ENCODE data around the gene OSTM1. TPM values are rescaled to one million over a fixed set of nuclear protein-coding genes. Genes with fewer than 3 reads are reported as not detected.

Gene OSTM1, protein sequence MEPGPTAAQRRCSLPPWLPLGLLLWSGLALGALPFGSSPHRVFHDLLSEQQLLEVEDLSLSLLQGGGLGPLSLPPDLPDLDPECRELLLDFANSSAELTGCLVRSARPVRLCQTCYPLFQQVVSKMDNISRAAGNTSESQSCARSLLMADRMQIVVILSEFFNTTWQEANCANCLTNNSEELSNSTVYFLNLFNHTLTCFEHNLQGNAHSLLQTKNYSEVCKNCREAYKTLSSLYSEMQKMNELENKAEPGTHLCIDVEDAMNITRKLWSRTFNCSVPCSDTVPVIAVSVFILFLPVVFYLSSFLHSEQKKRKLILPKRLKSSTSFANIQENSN
- total RNA-seq = 17.6 and 21.4 TPM in 2 replicates

DNA sequence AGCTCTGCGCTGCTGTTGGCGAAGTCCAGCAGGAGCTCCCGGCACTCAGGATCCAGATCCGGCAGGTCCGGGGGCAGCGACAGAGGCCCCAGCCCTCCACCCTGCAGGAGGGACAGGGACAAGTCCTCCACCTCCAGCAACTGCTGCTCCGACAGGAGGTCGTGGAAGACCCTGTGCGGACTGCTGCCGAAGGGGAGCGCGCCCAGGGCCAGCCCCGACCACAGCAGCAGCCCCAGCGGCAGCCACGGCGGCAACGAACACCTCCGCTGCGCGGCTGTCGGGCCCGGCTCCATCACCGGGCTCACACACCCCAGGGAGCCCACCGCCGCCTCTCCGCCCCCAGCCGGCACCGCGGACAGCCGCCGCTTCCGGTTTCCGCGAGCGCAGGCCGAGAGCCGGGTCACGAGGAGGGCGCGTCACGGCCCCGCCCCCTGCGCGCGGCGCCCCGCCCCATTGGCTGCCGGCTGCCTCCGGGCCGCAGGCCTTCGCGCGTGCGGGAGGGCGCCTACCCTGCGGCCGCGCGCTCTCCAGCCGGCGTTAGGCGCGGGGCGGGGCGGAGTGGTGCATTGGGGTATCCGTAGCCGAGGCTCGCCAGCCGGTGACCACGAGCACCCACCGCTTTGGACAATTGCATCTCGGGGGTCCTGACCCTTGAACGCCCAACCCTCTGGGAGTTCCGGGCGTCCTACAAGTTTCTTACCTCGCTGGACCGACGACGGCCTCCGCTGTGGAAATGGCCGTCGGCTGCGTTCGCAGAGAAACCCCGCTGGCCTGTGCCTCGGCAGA lies at the start of gene OSTM1:
Gene OSTM1, minus strand, starts transcription at position 383 of the 786 bp plus-strand sequence. Its CDS starts 90 bp downstream, at position 293.
- Mint-ChIP-seq H3K9me3 (no peaks in the 10 kb centered on the region), H3K36me3 (ENCODE audit: low read depth) (peaks cover 3% of the 10 kb centered on the region), H3K4me3 (peak within 1 kb of the TSS; percentile 87), H3K4me1 (peaks cover 32% of the 10 kb centered on the region), H3K27ac (peak within 1 kb of the TSS; percentile 89), H3K27me3 (peaks cover 2% of the 10 kb centered on the region)
- intact Hi-C loops (cut with micrococcal nuclease) = loop anchor here (1.0 to 10.0 kb wide), 5 partner anchors 116 to 1046 kb away; partner anchors contain the start of genes CEP57L1, MTRES1, PDSS2 and SEC63
- peak; percentile 98 for DNase-seq
- CTCF ChIA-PET = interaction anchor here (1.2 kb wide), 1 partner anchor 417 kb away, joined by 3 read pairs; no protein-coding TSS in a partner anchor
- TF ChIP-seq, protein P1, sequence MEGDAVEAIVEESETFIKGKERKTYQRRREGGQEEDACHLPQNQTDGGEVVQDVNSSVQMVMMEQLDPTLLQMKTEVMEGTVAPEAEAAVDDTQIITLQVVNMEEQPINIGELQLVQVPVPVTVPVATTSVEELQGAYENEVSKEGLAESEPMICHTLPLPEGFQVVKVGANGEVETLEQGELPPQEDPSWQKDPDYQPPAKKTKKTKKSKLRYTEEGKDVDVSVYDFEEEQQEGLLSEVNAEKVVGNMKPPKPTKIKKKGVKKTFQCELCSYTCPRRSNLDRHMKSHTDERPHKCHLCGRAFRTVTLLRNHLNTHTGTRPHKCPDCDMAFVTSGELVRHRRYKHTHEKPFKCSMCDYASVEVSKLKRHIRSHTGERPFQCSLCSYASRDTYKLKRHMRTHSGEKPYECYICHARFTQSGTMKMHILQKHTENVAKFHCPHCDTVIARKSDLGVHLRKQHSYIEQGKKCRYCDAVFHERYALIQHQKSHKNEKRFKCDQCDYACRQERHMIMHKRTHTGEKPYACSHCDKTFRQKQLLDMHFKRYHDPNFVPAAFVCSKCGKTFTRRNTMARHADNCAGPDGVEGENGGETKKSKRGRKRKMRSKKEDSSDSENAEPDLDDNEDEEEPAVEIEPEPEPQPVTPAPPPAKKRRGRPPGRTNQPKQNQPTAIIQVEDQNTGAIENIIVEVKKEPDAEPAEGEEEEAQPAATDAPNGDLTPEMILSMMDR (IDR thresholded peaks at IDR 0.05) = no peak
- ATAC-seq (ENCODE audit: low read depth) = peak; percentile 96
- POLR2A ChIA-PET = interaction anchor here (0.7 to 1.4 kb wide), 4 partner anchors 184 to 1020 kb away, joined by 3 to 5 read pairs (median 3); partner anchors contain the start of genes ARMC2 and SNX3

DNA sequence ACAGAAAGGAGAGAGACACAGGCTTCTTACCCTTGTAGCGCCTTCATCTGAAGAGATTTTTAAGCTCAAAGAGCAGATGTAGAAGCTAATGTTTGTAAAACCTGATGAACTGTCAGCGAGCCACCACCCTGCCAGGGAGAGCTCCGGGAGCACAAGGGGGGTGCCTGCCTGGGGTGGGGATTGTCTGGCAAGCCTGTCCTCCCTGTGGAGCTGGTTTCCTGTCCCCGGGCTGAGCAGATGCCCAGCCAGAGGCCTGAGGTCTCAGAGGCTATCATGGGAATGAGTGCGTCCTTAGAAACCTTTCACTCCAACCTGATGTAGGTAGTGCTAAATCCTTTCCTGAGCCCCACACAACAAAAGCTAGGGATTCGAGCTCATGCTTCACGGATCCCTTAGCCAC lies 49.4 kb upstream of the OSTM1 start:
- POLR2A ChIA-PET = no interaction called here

DNA sequence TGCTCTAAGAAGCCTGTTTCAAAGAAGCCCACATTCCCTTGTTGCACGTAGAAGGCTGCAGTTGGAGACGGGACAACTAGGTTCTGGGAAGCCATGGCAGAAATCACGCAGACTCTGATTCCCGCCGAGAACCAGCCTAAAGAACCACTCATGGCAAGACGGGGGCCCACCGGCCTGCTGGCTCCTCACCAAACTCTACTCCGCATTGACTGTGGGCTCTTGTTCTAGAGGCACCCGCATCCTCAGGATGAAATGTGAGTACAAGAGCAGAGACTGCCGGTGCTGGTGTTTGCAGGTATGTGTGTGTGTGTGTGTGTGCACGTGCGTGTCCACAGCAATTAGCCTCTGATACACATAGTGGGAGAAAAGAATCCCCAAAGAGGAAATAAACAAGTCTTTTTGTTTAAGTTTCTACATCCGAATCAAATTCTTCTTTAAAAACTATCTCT lies 49.0 kb upstream of the OSTM1 start:
- Mint-ChIP-seq H3K4me1 (peaks cover 22% of the 10 kb centered on the region), H3K9me3 (no peaks in the 10 kb centered on the region), H3K36me3 (ENCODE audit: low read depth) (no peaks in the 10 kb centered on the region), H3K27ac (no peak overlapping the region), H3K4me3 (no peak overlapping the region), H3K27me3 (peaks cover 77% of the 10 kb centered on the region)
- ChIA-PET POLR2A (no interaction called here), CTCF (no interaction called here)
- DNase-seq (no peak), ATAC-seq (ENCODE audit: low read depth) (no peak)
- TF ChIP-seq, protein P1 (IDR thresholded peaks at IDR 0.05) = no peak
- intact Hi-C loops (cut with micrococcal nuclease) = no loop called here

More for the DNA sequence above, 49.4 kb upstream of the OSTM1 start:
- TF ChIP-seq, protein P1 (IDR thresholded peaks at IDR 0.05) = no peak
- ATAC-seq (ENCODE audit: low read depth) (no peak), DNase-seq (no peak)
- CTCF ChIA-PET = no interaction called here
- H3K9me3 Mint-ChIP-seq = no peaks in the 10 kb centered on the region
- H3K27me3 Mint-ChIP-seq = peaks cover 78% of the 10 kb centered on the region
- H3K36me3 Mint-ChIP-seq (ENCODE audit: low read depth) = no peaks in the 10 kb centered on the region
- H3K4me3 Mint-ChIP-seq = no peak overlapping the region
- no peak overlapping the region for H3K27ac Mint-ChIP-seq
- intact Hi-C loops (cut with micrococcal nuclease) = no loop called here
- peaks cover 18% of the 10 kb centered on the region for H3K4me1 Mint-ChIP-seq

DNA sequence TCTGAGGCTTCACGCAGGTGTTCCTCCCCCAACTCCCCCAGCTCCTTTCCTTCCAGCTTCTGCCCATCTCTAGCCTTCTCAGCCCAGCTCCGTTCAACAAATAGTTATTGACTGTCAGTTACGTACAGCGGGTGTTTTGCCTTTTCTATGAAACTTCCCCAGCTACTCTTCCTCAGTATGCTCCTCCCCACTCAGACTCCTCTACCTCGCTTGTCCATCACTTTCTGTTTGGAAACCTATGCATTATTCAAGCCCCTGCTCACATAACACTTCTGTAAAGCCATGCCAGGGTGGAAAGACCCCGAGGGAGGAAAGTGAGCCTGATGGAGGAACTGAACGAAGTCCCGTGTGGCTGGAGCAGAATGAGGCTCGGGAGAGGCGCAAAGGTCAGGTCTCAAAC lies 47.1 kb upstream of the OSTM1 start:
- Mint-ChIP-seq H3K4me1 (peaks cover 31% of the 10 kb centered on the region), H3K36me3 (ENCODE audit: low read depth) (peaks cover 1% of the 10 kb centered on the region), H3K27me3 (peaks cover 76% of the 10 kb centered on the region), H3K4me3 (peak overlapping the region; percentile 15), H3K27ac (no peak overlapping the region), H3K9me3 (no peaks in the 10 kb centered on the region)
- ATAC-seq (ENCODE audit: low read depth) (no peak), DNase-seq (no peak)
- ChIA-PET POLR2A (interaction anchor here (0.6 to 0.8 kb wide), 2 partner anchors 42 to 248 kb away, joined by 3 to 6 read pairs; no protein-coding TSS in a partner anchor), CTCF (interaction anchor here (0.6 kb wide), 1 partner anchor 224 kb away, joined by 3 read pairs; no protein-coding TSS in a partner anchor)
- intact Hi-C loops (cut with micrococcal nuclease) = no loop called here
- TF ChIP-seq, protein P1 (IDR thresholded peaks at IDR 0.05) = no peak

DNA sequence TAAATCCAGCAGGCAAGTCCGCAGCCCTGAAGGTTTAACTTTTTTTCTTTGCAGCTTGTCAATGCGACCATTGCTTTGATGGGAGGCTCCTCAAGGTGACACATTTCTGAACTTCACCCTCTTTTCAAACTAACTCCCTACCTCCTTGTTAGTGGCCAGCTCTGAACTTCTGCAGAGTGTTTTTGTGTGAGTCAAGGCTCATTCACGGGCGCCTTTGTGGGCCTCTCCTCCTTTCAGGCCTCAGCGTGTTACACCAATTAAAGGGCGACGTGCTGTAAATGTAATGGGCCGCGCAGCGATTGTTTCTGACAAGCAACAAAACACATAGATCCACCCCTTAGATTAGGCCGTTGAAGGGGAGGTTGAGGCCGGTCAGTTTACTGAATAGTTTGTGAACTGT lies 45.8 kb upstream of the OSTM1 start:
- peaks cover 44% of the 10 kb centered on the region for H3K4me1 Mint-ChIP-seq
- CTCF ChIA-PET = no interaction called here
- intact Hi-C loops (cut with micrococcal nuclease) = no loop called here
- ATAC-seq (ENCODE audit: low read depth) (no peak), DNase-seq (no peak)
- H3K9me3 Mint-ChIP-seq = no peaks in the 10 kb centered on the region
- H3K27ac Mint-ChIP-seq = no peak overlapping the region
- peaks cover 1% of the 10 kb centered on the region for H3K36me3 Mint-ChIP-seq (ENCODE audit: low read depth)
- POLR2A ChIA-PET = no interaction called here
- TF ChIP-seq, protein P1 (IDR thresholded peaks at IDR 0.05) = no peak
- peaks cover 77% of the 10 kb centered on the region for H3K27me3 Mint-ChIP-seq
- H3K4me3 Mint-ChIP-seq = peak overlapping the region; percentile 24

Data from activated B cell treated with CpG ODN at 0.5 μM for 24 hours (primary cell).